Stimulated activated effector memory CD8-positive, alpha-beta T cell treated with anti-CD3 and anti-CD28 coated beads, Interleukin-12 subunit alpha, Interleukin-12 subunit beta, amount 100 ng/mL, for 72 hours (primary cell): Measurements from ENCODE around the gene CCDC188.

Experiments used
- ATAC-seq: fragments of 150-1000 bp; cut with Tn5 transposase; 2 replicates; pipeline ENCODE4 v1.10.0; 2021
- DNase-seq, 2 donors: peaks; one replicate each; pipeline ENCODE4 v3.0.0; 2021 to 2022; ENCODE audit warnings: low spot score in 2 of 2
- H3K27ac Mint-ChIP-seq: one replicate; pipeline ENCODE4 v1.8.0; 2022; ENCODE audit warnings: mild to moderate bottlenecking, mixed read lengths
- H3K36me3 Mint-ChIP-seq: one replicate; pipeline ENCODE4 v1.8.0; 2022; ENCODE audit warnings: mild to moderate bottlenecking, mixed read lengths
- H3K4me1 Mint-ChIP-seq: one replicate; pipeline ENCODE4 v1.8.0; 2022; ENCODE audit warnings: mixed read lengths
- H3K4me3 Mint-ChIP-seq: one replicate; pipeline ENCODE4 v1.8.0; 2022; ENCODE audit warnings: mild to moderate bottlenecking, mixed read lengths
- H3K9me3 Mint-ChIP-seq: one replicate; pipeline ENCODE4 v1.8.0; 2022; ENCODE audit warnings: mixed read lengths

CCDC188 gene

DNA sequence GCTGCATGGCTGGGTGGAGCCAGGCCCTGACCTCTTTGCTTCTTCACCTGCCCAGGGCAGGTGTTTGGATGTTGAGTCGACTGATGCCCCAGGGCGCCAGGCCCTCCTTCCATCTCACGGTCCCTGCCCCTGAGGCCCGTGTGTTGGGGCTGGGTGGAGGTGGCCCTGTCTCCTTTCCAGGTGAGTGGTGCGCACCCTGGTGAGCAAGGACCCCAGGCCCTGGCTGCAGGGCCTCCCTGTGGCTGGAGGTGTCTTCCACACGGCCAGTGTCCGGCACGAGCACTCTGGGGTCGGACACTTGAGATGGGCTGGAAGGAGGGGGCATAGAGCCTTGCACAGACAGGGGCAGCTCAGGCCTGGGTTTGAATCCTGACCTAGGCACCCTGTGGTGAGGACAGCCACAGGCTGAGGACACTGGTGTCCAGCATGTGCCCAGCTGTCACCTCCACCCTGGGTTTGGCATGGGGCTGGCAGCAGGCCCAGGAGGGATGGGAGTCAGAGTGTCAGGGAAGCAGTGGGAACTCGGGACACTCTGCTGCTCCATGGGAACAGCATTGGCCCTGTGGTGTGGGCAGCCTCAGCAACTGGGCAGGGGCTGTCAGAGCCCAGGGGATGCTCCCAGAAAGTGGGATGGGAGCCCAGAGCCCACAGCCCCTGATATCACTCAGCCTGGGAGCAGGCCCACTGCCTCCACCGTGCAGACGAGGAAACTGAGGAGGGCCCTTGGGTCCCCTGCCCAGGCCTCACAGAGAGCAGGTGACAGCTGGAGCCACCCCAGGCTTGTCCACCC is 37.1 kb upstream of the CCDC188 start:
- Mint-ChIP-seq H3K4me3 (no peak overlapping the region), H3K36me3 (no peaks in the 10 kb centered on the region), H3K9me3 (no peaks in the 10 kb centered on the region), H3K27ac (no peak overlapping the region), H3K4me1 (peaks cover 8% of the 10 kb centered on the region)
- DNase-seq (no peak), ATAC-seq (no peak)

DNA sequence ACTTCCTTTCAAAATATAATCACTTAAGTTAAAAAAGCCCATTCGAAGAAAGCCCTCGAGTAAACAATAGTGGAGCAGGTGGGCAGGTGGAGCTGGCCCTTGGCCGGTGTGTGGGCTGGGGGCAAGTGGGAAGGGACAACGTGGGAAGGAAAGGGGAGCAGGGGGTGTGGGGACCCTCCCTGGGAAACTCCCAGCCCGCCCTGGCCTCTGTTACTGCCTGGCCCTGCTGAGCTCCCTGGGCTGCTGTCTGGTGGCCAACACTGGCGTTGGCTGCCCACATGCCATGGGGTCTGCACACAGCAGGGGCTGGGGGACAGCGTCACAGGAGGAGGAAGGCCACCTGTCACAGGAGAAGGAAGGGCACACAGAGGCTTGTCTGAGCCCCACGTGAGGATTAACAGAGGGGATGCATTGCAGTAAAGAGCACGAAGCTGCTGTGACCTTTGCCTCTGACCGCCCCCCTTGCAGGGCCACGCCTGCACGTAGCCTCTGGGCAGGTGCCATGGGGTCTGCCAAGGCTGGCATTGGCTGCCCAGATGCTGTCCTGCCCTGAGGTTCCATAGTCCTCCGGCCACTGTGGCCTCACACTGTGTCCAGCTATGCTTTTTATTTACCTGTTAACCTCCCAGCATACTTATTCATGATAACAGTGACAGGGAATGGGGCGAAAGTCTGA is 36.2 kb upstream of the CCDC188 start:
- Mint-ChIP-seq H3K4me1 (peaks cover 8% of the 10 kb centered on the region), H3K27ac (no peak overlapping the region), H3K4me3 (no peak overlapping the region), H3K36me3 (no peaks in the 10 kb centered on the region), H3K9me3 (no peaks in the 10 kb centered on the region)
- no peak for ATAC-seq
- no peak for DNase-seq

DNA sequence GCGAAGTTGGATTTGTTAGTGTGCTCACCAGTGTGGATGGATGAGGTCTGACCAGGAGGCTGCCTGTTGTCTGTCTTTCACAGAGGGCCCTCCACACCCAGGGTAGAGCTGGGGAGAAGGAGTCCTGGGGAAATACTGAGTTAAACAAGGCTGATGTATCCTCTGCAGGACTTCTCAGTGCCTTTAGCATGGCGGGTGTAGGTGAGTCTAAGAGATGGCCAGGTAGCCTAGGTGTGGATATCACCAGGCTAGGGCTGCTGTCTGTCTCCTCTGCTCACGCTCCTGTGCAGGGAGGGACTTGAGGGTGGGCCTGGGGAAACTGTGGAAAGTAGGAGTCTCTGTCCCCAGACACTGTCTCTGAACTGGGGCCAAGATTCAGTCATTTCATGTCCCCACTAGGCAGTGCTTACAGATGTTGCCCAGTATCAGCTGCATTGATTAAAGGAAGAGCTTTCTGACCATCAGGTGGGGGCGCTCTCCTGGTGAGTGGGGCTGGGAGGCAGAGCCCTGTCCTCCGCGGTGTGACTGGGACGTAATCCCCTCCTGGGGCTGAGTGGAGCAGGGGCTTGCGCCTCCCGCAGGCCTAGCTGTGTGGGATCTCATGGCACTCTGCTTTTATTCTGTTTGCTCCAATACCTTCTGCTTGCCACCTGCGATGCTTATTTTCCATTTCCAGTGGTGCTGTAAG is 35.5 kb upstream of the CCDC188 start:
- DNase-seq (no peak), ATAC-seq (no peak)
- no peak overlapping the region for H3K4me3 Mint-ChIP-seq
- no peak overlapping the region for H3K27ac Mint-ChIP-seq
- H3K4me1 Mint-ChIP-seq = peaks cover 8% of the 10 kb centered on the region
- no peaks in the 10 kb centered on the region for H3K9me3 Mint-ChIP-seq
- H3K36me3 Mint-ChIP-seq = no peaks in the 10 kb centered on the region

DNA sequence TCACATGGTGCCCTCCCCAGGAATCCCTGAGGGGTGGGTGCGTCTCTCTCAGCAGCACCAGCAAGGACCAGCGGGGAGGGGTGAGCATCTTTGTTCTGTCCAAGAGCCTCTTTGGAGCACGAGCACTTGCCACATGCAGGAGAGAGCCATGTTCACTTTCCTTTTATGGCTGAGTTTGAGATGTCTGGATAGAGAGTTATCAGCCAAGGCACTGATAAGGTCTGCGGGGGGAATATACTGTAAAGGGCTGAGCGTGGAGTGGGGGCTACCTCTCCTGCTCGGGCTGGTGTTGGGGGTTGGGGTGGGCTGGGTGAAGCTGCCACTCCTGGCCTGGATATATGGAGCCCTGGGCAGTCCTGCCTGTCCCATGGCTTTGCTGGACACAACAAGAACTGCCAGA is 34.9 kb upstream of the CCDC188 start:
- no peak overlapping the region for H3K4me3 Mint-ChIP-seq
- no peak for ATAC-seq
- H3K27ac Mint-ChIP-seq = no peak overlapping the region
- peaks cover 8% of the 10 kb centered on the region for H3K4me1 Mint-ChIP-seq
- DNase-seq = no peak
- H3K9me3 Mint-ChIP-seq = no peaks in the 10 kb centered on the region
- no peaks in the 10 kb centered on the region for H3K36me3 Mint-ChIP-seq

DNA sequence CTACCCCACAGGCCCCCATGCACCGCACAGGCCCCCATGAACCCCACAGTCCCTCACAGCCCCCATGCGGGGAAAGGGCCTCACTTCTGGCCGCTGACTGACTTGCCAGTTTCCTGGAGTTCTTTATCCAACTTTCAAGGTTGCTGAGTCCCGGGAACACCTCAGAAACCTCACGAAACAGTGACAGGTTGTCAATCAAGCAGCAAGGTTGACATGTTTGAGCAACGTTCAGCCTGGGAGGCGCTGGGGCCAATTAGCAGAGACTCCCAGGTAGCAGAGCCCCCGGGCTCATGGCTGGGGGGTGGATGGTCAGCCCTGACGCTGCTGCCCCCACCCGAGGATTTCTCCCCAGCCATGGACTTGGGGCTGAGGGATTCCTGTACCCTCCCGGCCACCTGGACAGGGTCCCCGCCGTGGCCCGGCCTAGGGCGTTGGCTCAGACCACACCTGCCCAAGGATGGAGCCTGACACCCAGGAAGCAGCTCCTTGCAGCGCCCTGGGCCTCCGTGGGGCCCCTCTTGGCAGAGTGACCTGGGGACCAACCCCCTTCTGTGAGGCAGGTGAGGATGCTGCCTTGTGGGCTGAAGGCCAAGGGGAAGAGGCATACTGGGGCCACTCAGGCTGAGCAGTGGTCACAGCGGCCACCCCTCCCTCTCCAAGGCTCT is 33.8 kb upstream of the CCDC188 start:
- no peaks in the 10 kb centered on the region for H3K36me3 Mint-ChIP-seq
- DNase-seq (no peak), ATAC-seq (no peak)
- no peaks in the 10 kb centered on the region for H3K9me3 Mint-ChIP-seq
- H3K27ac Mint-ChIP-seq = peak overlapping the region; percentile 48
- H3K4me3 Mint-ChIP-seq = no peak overlapping the region
- peaks cover 2% of the 10 kb centered on the region for H3K4me1 Mint-ChIP-seq

DNA sequence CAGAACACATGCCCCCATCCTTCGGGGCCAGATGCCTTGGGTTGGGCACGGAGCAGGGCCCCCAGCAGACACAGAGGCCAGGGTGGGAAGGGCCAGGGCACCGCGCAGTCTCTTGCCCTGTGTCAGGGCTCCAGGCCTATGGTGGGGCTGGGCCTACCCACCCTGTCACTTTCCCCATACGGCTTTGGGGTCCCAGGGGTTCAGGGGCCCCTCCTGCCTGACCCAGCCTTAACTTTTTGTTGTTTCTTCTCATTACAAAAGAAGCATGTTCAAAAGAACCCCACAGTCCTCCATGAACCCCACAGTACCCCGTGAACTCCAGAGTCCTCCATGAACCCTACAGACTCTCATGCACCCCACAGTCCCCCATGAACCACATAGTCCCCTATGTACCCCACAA is 33.0 kb upstream of the CCDC188 start:
- no peaks in the 10 kb centered on the region for H3K9me3 Mint-ChIP-seq
- no peaks in the 10 kb centered on the region for H3K36me3 Mint-ChIP-seq
- no peaks in the 10 kb centered on the region for H3K4me1 Mint-ChIP-seq
- DNase-seq (no peak), ATAC-seq (no peak)
- H3K4me3 Mint-ChIP-seq = no peak overlapping the region
- no peak overlapping the region for H3K27ac Mint-ChIP-seq

DNA sequence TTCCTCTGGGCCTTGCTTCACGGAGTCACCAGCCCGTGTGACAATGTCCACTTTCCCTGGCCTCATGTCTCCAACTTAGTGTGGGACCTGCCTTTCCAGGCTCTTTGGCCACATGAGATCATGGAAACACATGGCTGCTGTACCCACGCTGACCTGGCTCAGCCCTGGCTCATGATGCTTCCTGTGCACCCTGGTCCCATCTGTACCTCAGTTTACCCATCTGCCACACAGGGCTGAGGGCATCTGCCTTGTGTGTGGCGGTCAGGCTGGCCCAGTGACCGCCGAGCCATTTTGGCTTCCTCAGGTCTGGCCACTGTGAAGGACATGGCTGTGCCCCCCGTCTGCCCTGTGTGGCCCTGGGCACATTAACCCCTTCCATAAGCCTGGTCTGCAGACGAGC is 32.2 kb upstream of the CCDC188 start:
- no peak overlapping the region for H3K27ac Mint-ChIP-seq
- H3K36me3 Mint-ChIP-seq = no peaks in the 10 kb centered on the region
- H3K9me3 Mint-ChIP-seq = no peaks in the 10 kb centered on the region
- DNase-seq = no peak
- no peak for ATAC-seq
- H3K4me1 Mint-ChIP-seq = no peaks in the 10 kb centered on the region
- H3K4me3 Mint-ChIP-seq = no peak overlapping the region

DNA sequence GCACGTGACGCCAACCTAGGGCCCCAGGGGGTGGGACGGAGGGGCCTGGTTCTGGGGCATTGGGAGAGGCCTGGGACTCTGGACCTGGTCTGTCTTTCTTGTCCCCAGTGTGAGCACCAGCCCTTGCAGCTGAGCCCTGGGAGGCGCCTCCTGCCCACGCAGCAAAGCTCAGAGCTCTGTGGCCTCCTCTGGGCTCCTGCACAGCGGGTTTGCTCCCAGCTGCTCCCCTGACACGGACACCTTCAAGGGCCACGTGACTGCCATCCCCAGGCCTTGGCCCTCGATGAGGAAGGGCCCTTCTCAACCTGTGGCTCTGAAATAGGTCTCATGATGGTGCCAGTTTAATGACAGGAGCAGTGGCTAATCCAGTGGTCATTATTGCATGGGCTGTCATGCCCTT is 31.5 kb upstream of the CCDC188 start:
- no peaks in the 10 kb centered on the region for H3K4me1 Mint-ChIP-seq
- no peaks in the 10 kb centered on the region for H3K36me3 Mint-ChIP-seq
- no peak overlapping the region for H3K4me3 Mint-ChIP-seq
- ATAC-seq (no peak), DNase-seq (no peak)
- no peak overlapping the region for H3K27ac Mint-ChIP-seq
- H3K9me3 Mint-ChIP-seq = no peaks in the 10 kb centered on the region

DNA sequence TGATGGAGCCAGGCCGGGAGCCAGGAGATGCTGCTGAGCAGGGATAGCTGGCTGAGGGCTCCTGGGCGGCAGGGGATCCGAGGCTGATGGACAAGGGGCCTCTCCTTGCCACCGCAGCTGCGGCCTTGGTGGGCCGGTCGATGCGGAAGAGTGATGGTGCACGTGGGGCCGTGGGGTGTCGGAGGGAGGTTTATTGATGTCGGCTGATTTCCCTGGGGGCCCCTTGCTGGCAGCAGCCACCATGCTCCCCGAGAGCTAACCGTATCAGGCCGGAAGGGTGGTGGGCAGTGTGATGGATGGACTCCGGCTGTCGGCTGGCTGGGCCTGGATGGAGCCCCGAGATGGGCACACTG is 31.0 kb upstream of the CCDC188 start:
- DNase-seq = no peak
- ATAC-seq = no peak
- H3K27ac Mint-ChIP-seq = no peak overlapping the region
- H3K4me3 Mint-ChIP-seq = no peak overlapping the region
- no peaks in the 10 kb centered on the region for H3K4me1 Mint-ChIP-seq
- H3K36me3 Mint-ChIP-seq = no peaks in the 10 kb centered on the region
- no peaks in the 10 kb centered on the region for H3K9me3 Mint-ChIP-seq

DNA sequence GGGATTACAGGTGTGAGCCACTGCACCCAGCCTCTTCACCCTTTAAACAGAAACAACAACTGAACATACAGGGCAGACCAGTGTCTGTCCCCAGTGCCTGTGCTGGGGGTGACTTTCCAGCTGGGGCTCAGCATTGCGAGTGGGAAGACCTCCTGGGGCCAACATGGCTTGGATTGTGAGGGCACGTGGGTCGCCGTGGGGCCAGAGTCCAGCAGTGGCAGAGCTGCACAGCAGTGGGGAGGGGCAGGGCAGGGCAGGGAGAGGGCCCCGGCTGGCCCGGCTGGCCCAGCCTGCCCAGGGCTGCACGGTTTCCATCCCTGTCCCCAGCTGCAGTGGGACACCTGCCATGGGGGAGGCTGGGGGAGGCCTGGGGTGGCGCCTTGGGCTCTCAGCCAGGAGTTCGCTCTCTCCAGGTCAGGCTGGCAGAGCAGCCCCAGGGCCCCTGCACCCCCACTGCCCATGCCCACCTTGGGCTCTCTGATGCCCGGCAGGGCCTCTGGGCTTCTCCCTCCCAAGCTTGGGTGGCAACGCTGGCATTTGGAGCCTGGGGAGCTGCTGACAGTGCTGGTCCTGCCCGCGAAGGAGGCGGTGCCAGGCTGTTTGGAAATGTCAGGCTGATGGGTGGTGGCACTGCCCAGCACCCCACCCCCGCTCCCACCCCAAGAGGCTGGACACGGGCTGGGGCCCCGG is 30.5 kb upstream of the CCDC188 start:
- H3K36me3 Mint-ChIP-seq = no peaks in the 10 kb centered on the region
- no peak overlapping the region for H3K27ac Mint-ChIP-seq
- H3K4me1 Mint-ChIP-seq = no peaks in the 10 kb centered on the region
- H3K9me3 Mint-ChIP-seq = no peaks in the 10 kb centered on the region
- DNase-seq = no peak
- no peak for ATAC-seq
- H3K4me3 Mint-ChIP-seq = no peak overlapping the region

DNA sequence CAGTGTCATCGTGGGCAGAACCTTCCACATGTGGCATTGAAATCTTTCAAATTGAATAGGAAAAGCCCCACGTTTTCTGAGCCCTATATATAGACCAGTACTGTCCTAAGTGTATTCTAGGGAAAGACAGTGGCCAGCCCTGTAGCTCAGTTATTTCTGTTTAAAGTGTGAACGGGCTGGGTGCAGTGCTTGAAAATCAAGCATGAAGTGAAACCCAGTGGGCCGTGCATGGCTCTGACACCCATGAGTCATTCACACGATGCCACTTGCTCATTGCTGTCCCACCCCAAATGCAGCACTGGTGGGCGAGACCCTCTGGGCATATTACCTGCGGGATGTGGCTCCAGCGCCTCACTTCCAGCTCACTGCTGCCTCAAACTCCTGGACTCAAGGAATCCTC is 29.8 kb upstream of the CCDC188 start:
- DNase-seq (no peak), ATAC-seq (peak; percentile 20)
- no peaks in the 10 kb centered on the region for H3K36me3 Mint-ChIP-seq
- no peaks in the 10 kb centered on the region for H3K9me3 Mint-ChIP-seq
- H3K27ac Mint-ChIP-seq = no peak overlapping the region
- H3K4me1 Mint-ChIP-seq = no peaks in the 10 kb centered on the region
- H3K4me3 Mint-ChIP-seq = no peak overlapping the region

DNA sequence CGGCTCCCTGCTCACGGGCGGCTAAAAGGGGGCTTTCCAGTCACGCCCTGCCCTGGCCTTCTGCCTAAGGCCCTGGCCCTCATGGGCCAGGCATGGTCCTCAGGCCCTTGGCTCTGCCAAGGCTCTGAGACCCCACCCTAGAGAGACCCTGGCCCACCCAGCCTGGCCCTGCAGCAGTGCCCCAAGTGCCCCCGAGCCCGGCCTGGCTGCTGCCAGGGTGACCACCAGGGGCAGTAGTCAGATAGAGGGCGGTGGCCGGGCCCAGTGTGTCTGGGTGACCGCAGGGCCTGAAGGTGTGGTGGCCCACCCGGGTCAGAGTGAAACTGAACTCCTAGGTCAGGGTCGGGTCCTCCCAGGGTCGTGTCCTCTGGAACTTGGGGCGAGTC is 29.4 kb upstream of the CCDC188 start:
- Mint-ChIP-seq H3K36me3 (no peaks in the 10 kb centered on the region), H3K9me3 (no peaks in the 10 kb centered on the region), H3K4me3 (no peak overlapping the region), H3K4me1 (no peaks in the 10 kb centered on the region), H3K27ac (no peak overlapping the region)
- ATAC-seq = peak; percentile 29
- DNase-seq = no peak

DNA sequence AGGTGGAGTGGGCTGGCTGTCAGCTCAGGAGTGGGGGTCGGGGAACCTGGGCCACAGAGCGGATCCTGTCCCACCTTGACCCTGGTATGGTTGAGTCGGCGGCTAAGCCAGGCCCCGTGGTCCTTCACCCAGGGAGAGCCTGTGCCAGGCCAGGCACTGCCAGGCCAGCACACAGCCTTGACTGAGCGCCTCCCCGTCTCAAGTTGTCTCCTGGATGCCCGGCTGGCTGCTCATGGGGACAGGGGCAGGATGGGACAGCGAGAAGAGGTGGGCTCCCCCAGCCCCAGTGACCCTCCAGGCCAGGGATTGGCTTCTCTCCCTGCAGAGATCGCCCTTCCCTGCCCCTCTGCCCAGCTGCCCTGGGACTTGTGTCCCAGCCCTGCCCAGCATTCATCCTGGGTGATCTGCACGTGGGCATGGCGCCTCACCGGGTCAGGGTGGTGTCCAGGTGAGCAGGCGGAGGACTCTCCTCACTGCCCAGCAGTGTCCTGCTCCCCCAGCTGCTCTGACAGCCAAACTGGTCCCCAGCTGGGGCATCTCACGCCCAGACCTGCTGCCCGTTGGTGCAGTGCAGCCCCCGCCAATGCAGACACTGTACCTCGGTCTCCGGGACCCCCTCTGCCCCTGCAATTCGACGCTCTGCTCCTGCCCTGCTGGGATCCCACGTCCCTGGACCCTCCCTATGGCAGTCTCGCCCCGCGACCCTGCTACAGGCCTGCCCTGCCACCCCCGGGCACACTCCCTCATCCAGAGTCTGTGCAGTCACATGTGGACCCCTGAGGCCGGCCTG is 28.8 kb upstream of the CCDC188 start:
- H3K4me1 Mint-ChIP-seq = no peaks in the 10 kb centered on the region
- ATAC-seq = no peak
- H3K27ac Mint-ChIP-seq = no peak overlapping the region
- no peaks in the 10 kb centered on the region for H3K36me3 Mint-ChIP-seq
- no peak overlapping the region for H3K4me3 Mint-ChIP-seq
- no peak for DNase-seq
- no peaks in the 10 kb centered on the region for H3K9me3 Mint-ChIP-seq

DNA sequence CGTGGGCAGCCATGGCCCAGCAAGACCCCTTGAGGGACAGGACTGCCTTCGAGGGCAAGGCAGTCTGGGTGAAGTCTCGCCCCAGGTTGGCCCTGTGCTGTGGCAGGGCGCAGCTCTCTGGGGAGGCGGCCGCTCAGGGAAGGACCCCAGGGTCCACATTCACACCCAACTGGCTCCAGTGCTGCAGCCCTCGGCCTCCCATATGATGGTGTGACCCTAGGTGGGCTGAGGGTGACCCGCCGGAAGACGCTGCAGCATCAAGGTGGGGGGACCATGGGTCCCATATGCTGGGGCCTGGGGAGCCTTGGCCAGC is 28.0 kb upstream of the CCDC188 start:
- H3K36me3 Mint-ChIP-seq = no peaks in the 10 kb centered on the region
- no peak overlapping the region for H3K4me3 Mint-ChIP-seq
- no peaks in the 10 kb centered on the region for H3K4me1 Mint-ChIP-seq
- DNase-seq (no peak), ATAC-seq (no peak)
- no peak overlapping the region for H3K27ac Mint-ChIP-seq
- H3K9me3 Mint-ChIP-seq = no peaks in the 10 kb centered on the region
